ENCODE data around the gene ASTN1.

The ASTN1 gene

DNA sequence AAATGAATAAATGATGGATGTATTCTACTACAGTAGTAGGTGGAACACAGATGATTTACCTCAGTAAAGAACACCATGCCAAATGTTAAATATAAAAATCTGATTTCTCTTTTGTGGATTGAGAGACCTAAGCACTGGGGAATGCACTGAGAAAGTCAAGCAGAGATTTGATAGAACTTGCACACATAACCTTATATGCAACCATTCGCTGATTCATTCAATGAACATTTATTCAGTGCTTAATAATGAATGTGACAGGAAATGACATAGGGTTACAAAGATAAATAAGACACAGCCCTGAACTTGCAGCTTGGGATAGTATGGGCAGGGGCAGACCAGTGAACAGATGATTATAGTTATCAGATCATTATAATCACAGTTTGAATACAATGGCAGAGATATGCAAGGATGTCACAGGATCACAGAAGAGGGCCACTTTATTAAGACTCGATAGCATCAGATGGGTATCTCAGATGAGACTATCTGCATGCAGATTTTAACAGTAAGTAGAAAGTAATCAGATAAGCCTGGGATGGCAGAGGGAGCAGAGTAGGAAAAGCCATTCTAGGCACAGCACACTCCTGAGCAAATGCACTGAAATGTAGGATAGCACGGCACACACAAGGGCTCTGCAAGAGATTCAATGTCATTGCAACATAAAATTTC lies 169.4 kb downstream of the ASTN1 start:
- no peak overlapping the region for H2AFZ ChIP-seq (ENCODE audit: low read depth)
- H3K36me3 ChIP-seq (ENCODE audit: insufficient read depth): no peaks in the 10 kb centered on the region
- no peaks in the 10 kb centered on the region for H4K20me1 ChIP-seq (ENCODE audit: insufficient read depth)
- H3K4me1 ChIP-seq (ENCODE audit: low read depth, poor library complexity, severe bottlenecking): no peaks in the 10 kb centered on the region
- H3K9ac ChIP-seq: no peak overlapping the region
- H3K27ac ChIP-seq: no peak overlapping the region
- H3K4me2 ChIP-seq: no peak overlapping the region
- H3K27me3 ChIP-seq (ENCODE audit: insufficient read depth, low read depth): no peaks in the 10 kb centered on the region
- no peaks in the 10 kb centered on the region for H3K79me2 ChIP-seq (ENCODE audit: insufficient read depth, low read depth)
- H3K4me3 ChIP-seq (IDR thresholded peaks at IDR 0.05; ENCODE audit: insufficient read depth, low read depth, low read length): no peak overlapping the region
- no peak for TF ChIP-seq CTCF (conservative IDR thresholded peaks at IDR 0.05; ENCODE audit: low read depth, low read length)

DNA sequence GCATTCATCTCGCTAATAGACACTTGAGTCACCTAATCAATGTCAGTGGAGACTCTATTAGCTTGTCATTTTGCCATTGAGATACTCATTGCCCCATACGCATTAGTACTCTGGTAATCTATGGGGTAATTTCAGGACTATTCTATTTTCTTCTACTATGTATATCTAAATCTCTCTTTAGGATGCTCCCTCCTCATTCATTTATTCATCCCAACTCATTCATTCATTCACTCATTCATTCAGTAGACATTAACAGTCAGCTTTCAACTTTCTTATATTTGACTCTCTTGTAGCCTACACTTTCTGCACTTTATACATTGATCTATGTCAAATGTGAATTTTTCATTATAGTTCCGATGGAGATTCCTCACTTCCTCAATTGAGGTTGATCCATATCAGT lies 170.9 kb downstream of the ASTN1 start:
- no peaks in the 10 kb centered on the region for H3K79me2 ChIP-seq (ENCODE audit: insufficient read depth, low read depth)
- no peaks in the 10 kb centered on the region for H3K27me3 ChIP-seq (ENCODE audit: insufficient read depth, low read depth)
- no peak overlapping the region for H2AFZ ChIP-seq (ENCODE audit: low read depth)
- H3K9ac ChIP-seq: no peak overlapping the region
- no peak overlapping the region for H3K27ac ChIP-seq
- no peaks in the 10 kb centered on the region for H3K4me1 ChIP-seq (ENCODE audit: low read depth, poor library complexity, severe bottlenecking)
- H4K20me1 ChIP-seq (ENCODE audit: insufficient read depth): no peaks in the 10 kb centered on the region
- no peak overlapping the region for H3K4me2 ChIP-seq
- no peak overlapping the region for H3K4me3 ChIP-seq (IDR thresholded peaks at IDR 0.05; ENCODE audit: insufficient read depth, low read depth, low read length)
- no peaks in the 10 kb centered on the region for H3K36me3 ChIP-seq (ENCODE audit: insufficient read depth)
- no peak for TF ChIP-seq CTCF (conservative IDR thresholded peaks at IDR 0.05; ENCODE audit: low read depth, low read length)

GRCh38 chr1:176989754-176990153 lies 174.8 kb downstream of the ASTN1 start:
- Histone ChIP-seq H3K27me3 (ENCODE audit: insufficient read depth, low read depth) (no peaks in the 10 kb centered on the region), H2AFZ (ENCODE audit: low read depth) (no peak overlapping the region), H3K79me2 (ENCODE audit: insufficient read depth, low read depth) (no peaks in the 10 kb centered on the region), H3K9ac (no peak overlapping the region), H3K4me1 (ENCODE audit: low read depth, poor library complexity, severe bottlenecking) (no peaks in the 10 kb centered on the region), H3K36me3 (ENCODE audit: insufficient read depth) (no peaks in the 10 kb centered on the region), H3K4me2 (no peak overlapping the region), H4K20me1 (ENCODE audit: insufficient read depth) (no peaks in the 10 kb centered on the region), H3K4me3 (IDR thresholded peaks at IDR 0.05; ENCODE audit: insufficient read depth, low read depth, low read length) (no peak overlapping the region), H3K27ac (no peak overlapping the region)
- TF ChIP-seq CTCF (conservative IDR thresholded peaks at IDR 0.05; ENCODE audit: low read depth, low read length): no peak

DNA sequence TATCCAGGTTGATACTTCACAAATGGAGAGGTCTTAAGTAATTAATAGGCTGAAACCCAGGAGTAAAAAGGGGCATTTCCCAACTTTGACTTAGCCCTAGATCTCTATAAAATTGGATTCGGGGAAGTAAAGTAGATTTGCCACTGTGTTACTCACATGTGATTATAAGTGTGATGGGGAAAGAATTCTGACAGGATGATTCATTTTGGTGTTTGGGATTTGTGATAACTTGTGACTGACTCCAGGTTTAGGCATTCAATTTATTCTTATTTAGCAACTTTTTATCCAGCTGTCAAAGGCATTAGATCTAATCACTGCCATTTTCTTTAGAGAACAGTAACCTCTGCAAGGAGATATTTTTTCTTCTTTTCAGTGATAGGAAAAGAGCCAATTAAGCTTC lies 175.5 kb downstream of the ASTN1 start:
- Histone ChIP-seq H3K4me2 (no peak overlapping the region), H3K36me3 (ENCODE audit: insufficient read depth) (no peaks in the 10 kb centered on the region), H3K4me3 (IDR thresholded peaks at IDR 0.05; ENCODE audit: insufficient read depth, low read depth, low read length) (no peak overlapping the region), H2AFZ (ENCODE audit: low read depth) (no peak overlapping the region), H3K79me2 (ENCODE audit: insufficient read depth, low read depth) (no peaks in the 10 kb centered on the region), H4K20me1 (ENCODE audit: insufficient read depth) (no peaks in the 10 kb centered on the region), H3K4me1 (ENCODE audit: low read depth, poor library complexity, severe bottlenecking) (no peaks in the 10 kb centered on the region), H3K9ac (no peak overlapping the region), H3K27ac (no peak overlapping the region), H3K27me3 (ENCODE audit: insufficient read depth, low read depth) (no peaks in the 10 kb centered on the region)
- TF ChIP-seq CTCF (conservative IDR thresholded peaks at IDR 0.05; ENCODE audit: low read depth, low read length): no peak
